Right lobe of liver (tissue), 6 donors: ENCODE data around the gene H2AZ2. TPM values are rescaled to one million over a fixed set of nuclear protein-coding genes. Genes with fewer than 3 reads are reported as not detected.

Source experiments
- ATAC-seq, 4 donors: fragments of 200-7000 bp; cut with Tn5 transposase; one replicate each; pipeline ENCODE4 v1.9.1; 2020; ENCODE audit warnings: mild to moderate bottlenecking in 4 of 4, moderate library complexity in 4 of 4
- DNase-seq, 3 donors: peaks; one replicate each; pipeline ENCODE4 v3.0.0-alpha.2; 2020
- H3K27ac ChIP-seq, 3 donors: fragments of 200-600 bp; one replicate each; pipeline ENCODE4 v1.8.0; 2022
- H3K27me3 ChIP-seq, 2 donors: fragments of 200-600 bp; one replicate each; pipeline ENCODE4 v1.8.0; 2022
- H3K36me3 ChIP-seq, 4 donors: fragments of 200-600 bp; sonication (generic) in 1 of 4; one replicate each; pipeline versions ENCODE4 v1.5.1 to v1.8.0; 2017 to 2022; ENCODE audit warnings: control low read depth in 1 of 4
- H3K4me1 ChIP-seq, 4 donors: fragments of 200-600 bp; sonication (generic) in 1 of 4; one replicate each; pipeline versions ENCODE4 v1.5.1 to v1.8.0; 2017 to 2022; ENCODE audit warnings: control low read depth in 1 of 4
- H3K4me3 ChIP-seq, 3 donors: fragments of 200-600 bp; one replicate each; pipeline ENCODE4 v1.8.0; 2022
- H3K9me3 ChIP-seq, 4 donors: fragments of 200-600 bp; sonication (generic) in 1 of 4; one replicate each; pipeline versions ENCODE4 v1.5.1 to v1.8.0; 2017 to 2022; ENCODE audit warnings: control low read depth in 1 of 4
- CTCF ChIP-seq, 4 donors: fragments of 200-600 bp in 3 of 4; fragments of 450-650 bp in 1 of 4; IDR thresholded peaks; one replicate each; pipeline versions ENCODE4 v1.5.1 to v1.8.0; 2016 to 2022; ENCODE audit warnings: antibody characterized with exemption in 4 of 4, mild to moderate bottlenecking in 2 of 4
- POLR2A ChIP-seq: fragments of 450-650 bp; IDR thresholded peaks from one replicate; pipeline ENCODE4 v1.6.1; 2017; ENCODE audit warnings: antibody characterized with exemption, mild to moderate bottlenecking
- WGBS: methylation state at CpG from one replicate; pipeline ENCODE4 v1.1.6; 2018; ENCODE audit warnings: low coverage, low lambda C conversion rate; ENCODE audit not compliant: insufficient coverage; ENCODE audit errors: missing lambda C conversion rate; 5-methylcytosine and 5-hydroxymethylcytosine counted together
- intact Hi-C, 2 donors: fragments of 100-400 bp; cut with DNase I; formaldehyde crosslinking; loops; one replicate each; pipeline versions ENCODE4 v1.11.2 to v1.14.1; 2022
- total RNA-seq, 6 experiments: library from RNA; depleted of rRNA in 2 of 6; stranded (reverse); fragments of >200 nt in 2 of 6; fragmentation: NEBNext Ultra II Directional in 3 of 6; extraction: Animal tissue kit (Norgen Biotek cat#: 25700) in 3 of 6; gene quantifications; one replicate each; pipeline versions ENCODE4 v1.1.0 to v1.2.4, GENCODE V29; 2016 to 2023
- donor health status: DM: no; HTN: yes; CAD: no.
- donor health status: DM: no; HTN: no; CAD: no.
- donor health status: DM: no; HTN: no; CAD: no.
- donor health status: DM: no; HTN: yes; CAD: no.
- donor health status: DM: no; HTN: yes; CAD: no.

The H2AZ2 gene
- total RNA-seq, 6 experiments from 2014 or later, result 49.3 to 69.1 (median 60.9) TPM

- no peak for ATAC-seq
- no peaks in the 10 kb centered on the region for H3K9me3 ChIP-seq
- peaks cover 0 to 13% (median 5%) of the 10 kb centered on the region in 4 donors for H3K4me1 ChIP-seq
- H3K36me3 ChIP-seq, result peaks cover 0 to 4% (median 2%) of the 10 kb centered on the region in 4 donors
- DNase-seq, result no peak
- H3K27me3 ChIP-seq, result no peaks in the 10 kb centered on the region
- H3K27ac ChIP-seq, result no peak overlapping the region
- no peak overlapping the region for H3K4me3 ChIP-seq
- intact Hi-C loops, result no loop called here
- 85% methylated on average over 5 of the region's 5 CpGs for WGBS
- TF ChIP-seq CTCF (IDR thresholded peaks at IDR 0.05), result no peak
- no peak for TF ChIP-seq POLR2A
Measured at GRCh38 chr7:44793919-44794318, 54.0 kb downstream of the H2AZ2 start.

- DNase-seq, result no peak
- intact Hi-C loops, result no loop called here
- no peak overlapping the region for H3K27ac ChIP-seq
- no peaks in the 10 kb centered on the region for H3K27me3 ChIP-seq
- no peak for ATAC-seq
- no peaks in the 10 kb centered on the region for H3K36me3 ChIP-seq
- H3K4me1 ChIP-seq, result no peaks in the 10 kb centered on the region
- H3K4me3 ChIP-seq, result no peak overlapping the region
- no peaks in the 10 kb centered on the region for H3K9me3 ChIP-seq
- 96% methylated on average over 3 of the region's 8 CpGs for WGBS
- no peak for TF ChIP-seq POLR2A
- TF ChIP-seq CTCF (IDR thresholded peaks at IDR 0.05), result no peak
Measured at GRCh38 chr7:44791278-44792219, 56.3 kb downstream of the H2AZ2 start.

- ATAC-seq (no peak), DNase-seq (no peak)
- TF ChIP-seq POLR2A (no peak), CTCF (IDR thresholded peaks at IDR 0.05) (no peak)
- Histone ChIP-seq H3K27ac (no peak overlapping the region), H3K9me3 (no peaks in the 10 kb centered on the region), H3K27me3 (no peaks in the 10 kb centered on the region), H3K4me3 (no peak overlapping the region), H3K4me1 (no peaks in the 10 kb centered on the region), H3K36me3 (no peaks in the 10 kb centered on the region)
- intact Hi-C loops, result no loop called here
- WGBS, result 55% methylated on average over 5 of the region's 5 CpGs
Measured at GRCh38 chr7:44789990-44790389, 57.9 kb downstream of the H2AZ2 start.

- DNase-seq (no peak), ATAC-seq (no peak)
- Histone ChIP-seq H3K4me3 (no peak overlapping the region), H3K36me3 (no peaks in the 10 kb centered on the region), H3K9me3 (no peaks in the 10 kb centered on the region), H3K27me3 (no peaks in the 10 kb centered on the region), H3K4me1 (no peaks in the 10 kb centered on the region), H3K27ac (no peak overlapping the region)
- TF ChIP-seq POLR2A (no peak), CTCF (IDR thresholded peaks at IDR 0.05) (no peak)
- intact Hi-C loops, result no loop called here
- 88% methylated on average over 2 of the region's 3 CpGs for WGBS
Measured at GRCh38 chr7:44787762-44788161, 60.1 kb downstream of the H2AZ2 start.
